Coronary artery (tissue), 2 donors: Measurements from ENCODE around the gene DYRK1A.
A peak's percentile ranks its signal among the peaks of the same experiment; 100 is the strongest.

Experiments used
- DNase-seq: peaks from one replicate; pipeline ENCODE4 v3.0.0-alpha.2; 2017; ENCODE audit warnings: low spot score
- H3K27ac ChIP-seq, 2 donors: fragments of 200-600 bp; sonication (generic); one replicate each; pipeline ENCODE4 v1.5.1; 2016 to 2019
- H3K4me3 ChIP-seq: fragments of 200-600 bp; sonication (generic); 2 replicates; pipeline ENCODE4 v1.5.1; 2016; ENCODE audit warnings: mild to moderate bottlenecking, moderate library complexity
- CTCF ChIP-seq: fragments of 200-600 bp; sonication (generic); IDR thresholded peaks from one replicate; pipeline ENCODE4 v1.5.1; 2019; ENCODE audit warnings: antibody characterized with exemption

DYRK1A gene

GRCh38 chr21:37435120-37435519, 68.5 kb downstream of the DYRK1A start:
- DNase-seq: no peak
- peak overlapping the region in 1 of 2 donors; percentile 22 for H3K27ac ChIP-seq
- H3K4me3 ChIP-seq: peak overlapping the region; percentile 33
- no peak for TF ChIP-seq CTCF

- peak overlapping the region; percentile 33 for H3K4me3 ChIP-seq
- no peak for TF ChIP-seq CTCF
- no peak for DNase-seq
- no peak overlapping the region for H3K27ac ChIP-seq
Observed at GRCh38 chr21:37435711-37436110, 69.1 kb downstream of the DYRK1A start.

- Histone ChIP-seq H3K27ac (no peak overlapping the region), H3K4me3 (no peak overlapping the region)
- TF ChIP-seq CTCF: no peak
- DNase-seq: no peak
Observed at GRCh38 chr21:37436174-37436573, 69.6 kb downstream of the DYRK1A start.

GRCh38 chr21:37437376-37438080, 71.0 kb downstream of the DYRK1A start:
- Histone ChIP-seq H3K4me3 (no peak overlapping the region), H3K27ac (no peak overlapping the region)
- no peak for DNase-seq
- TF ChIP-seq CTCF: no peak

GRCh38 chr21:37443683-37444082, 77.1 kb downstream of the DYRK1A start:
- no peak overlapping the region for H3K27ac ChIP-seq

GRCh38 chr21:37445228-37445627, 78.7 kb downstream of the DYRK1A start:
- Histone ChIP-seq H3K27ac (no peak overlapping the region), H3K4me3 (no peak overlapping the region)
- TF ChIP-seq CTCF: no peak
- no peak for DNase-seq

More at GRCh38 chr21:37443683-37444082, 77.1 kb downstream of the DYRK1A start:
- H3K4me3 ChIP-seq: no peak overlapping the region
- no peak for TF ChIP-seq CTCF
- DNase-seq: no peak

GRCh38 chr21:37446552-37446951, 80.0 kb downstream of the DYRK1A start:
- Histone ChIP-seq H3K27ac (no peak overlapping the region), H3K4me3 (no peak overlapping the region)
- no peak for TF ChIP-seq CTCF
- DNase-seq: no peak
